Prostate gland (tissue), 2 donors: ENCODE data around the gene DAPP1.

Source experiments
- POLR2A ChIP-seq: fragments of 450-650 bp; IDR thresholded peaks from one replicate; pipeline ENCODE4 v1.6.1; 2016; ENCODE audit warnings: antibody characterized with exemption, mild to moderate bottlenecking
- POLR2AphosphoS5 ChIP-seq: sonication (generic); formaldehyde crosslinking; IDR thresholded peaks from one replicate; pipeline ENCODE4 v1.6.1; 2017; ENCODE audit warnings: antibody characterized with exemption
- TF ChIP-seq, protein P1 (sequence below), 4 experiments: fragments of 200-600 bp in 2 of 4; fragments of 450-650 bp in 2 of 4; sonication (generic) in 2 of 4; IDR thresholded peaks; 1 replicate in 3 of 4; 2 replicates in 1 of 4; pipeline ENCODE4 v1.5.1; 2016 to 2019; ENCODE audit warnings: antibody characterized with exemption in 4 of 4, mild to moderate bottlenecking in 2 of 4, moderate library complexity in 2 of 4

GRCh38 chr4:99845708-99846469, 29.3 kb downstream of the DAPP1 start:
- TF ChIP-seq POLR2AphosphoS5: no peak
- TF ChIP-seq, protein P1, sequence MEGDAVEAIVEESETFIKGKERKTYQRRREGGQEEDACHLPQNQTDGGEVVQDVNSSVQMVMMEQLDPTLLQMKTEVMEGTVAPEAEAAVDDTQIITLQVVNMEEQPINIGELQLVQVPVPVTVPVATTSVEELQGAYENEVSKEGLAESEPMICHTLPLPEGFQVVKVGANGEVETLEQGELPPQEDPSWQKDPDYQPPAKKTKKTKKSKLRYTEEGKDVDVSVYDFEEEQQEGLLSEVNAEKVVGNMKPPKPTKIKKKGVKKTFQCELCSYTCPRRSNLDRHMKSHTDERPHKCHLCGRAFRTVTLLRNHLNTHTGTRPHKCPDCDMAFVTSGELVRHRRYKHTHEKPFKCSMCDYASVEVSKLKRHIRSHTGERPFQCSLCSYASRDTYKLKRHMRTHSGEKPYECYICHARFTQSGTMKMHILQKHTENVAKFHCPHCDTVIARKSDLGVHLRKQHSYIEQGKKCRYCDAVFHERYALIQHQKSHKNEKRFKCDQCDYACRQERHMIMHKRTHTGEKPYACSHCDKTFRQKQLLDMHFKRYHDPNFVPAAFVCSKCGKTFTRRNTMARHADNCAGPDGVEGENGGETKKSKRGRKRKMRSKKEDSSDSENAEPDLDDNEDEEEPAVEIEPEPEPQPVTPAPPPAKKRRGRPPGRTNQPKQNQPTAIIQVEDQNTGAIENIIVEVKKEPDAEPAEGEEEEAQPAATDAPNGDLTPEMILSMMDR (IDR thresholded peaks at IDR 0.05): no peak
- TF ChIP-seq POLR2A: no peak
